GM19351 (cell line): ENCODE measurements around the gene TRABD.

ENCODE experiments used
- ATAC-seq: cut with Tn5 transposase; IDR thresholded peaks from one replicate; pipeline ENCODE4 v1.9.1; 2021; ENCODE audit warnings: mild to moderate bottlenecking, moderate library complexity; ENCODE audit not compliant: unreplicated experiment

TRABD gene

GRCh38 chr22:50173311-50173982 is 12.3 kb upstream of the TRABD start:
- no peak for ATAC-seq

- no peak for ATAC-seq
Observed at GRCh38 chr22:50173983-50174355, 11.7 kb upstream of the TRABD start.

- ATAC-seq, result no peak
Observed at GRCh38 chr22:50174382-50175190, 11.1 kb upstream of the TRABD start.

- no peak for ATAC-seq
Observed at GRCh38 chr22:50175191-50175461, 10.6 kb upstream of the TRABD start.

GRCh38 chr22:50175921-50176849 is 9.5 kb upstream of the TRABD start:
- ATAC-seq, result no peak

- no peak for ATAC-seq
Observed at GRCh38 chr22:50176850-50177536, 8.7 kb upstream of the TRABD start.

GRCh38 chr22:50177537-50178470 is 7.9 kb upstream of the TRABD start:
- ATAC-seq, result no peak

- no peak for ATAC-seq
Observed at GRCh38 chr22:50178471-50178864, 7.2 kb upstream of the TRABD start.

- no peak for ATAC-seq
Observed at GRCh38 chr22:50178871-50179869, 6.5 kb upstream of the TRABD start.

- no peak for ATAC-seq
Observed at GRCh38 chr22:50179937-50180726, 5.6 kb upstream of the TRABD start.

GRCh38 chr22:50180727-50181521 is 4.8 kb upstream of the TRABD start:
- ATAC-seq, result no peak

- no peak for ATAC-seq
Observed at GRCh38 chr22:50182176-50183081, 3.3 kb upstream of the TRABD start.

- ATAC-seq, result no peak
Observed at GRCh38 chr22:50183141-50183971, 2.4 kb upstream of the TRABD start.

- no peak for ATAC-seq
Observed at GRCh38 chr22:50184004-50184901, 1.5 kb upstream of the TRABD start.
